ENCODE measurements around the gene CTSH. TPM values are rescaled to one million over a fixed set of nuclear protein-coding genes. Genes with fewer than 3 reads are reported as not detected.
A peak's percentile ranks its signal among the peaks of the same experiment; 100 is the strongest.

The CTSH gene
- total and polyA plus RNA-seq, 7 donors = 16.0 to 52.6 (median 29.7) TPM

DNA sequence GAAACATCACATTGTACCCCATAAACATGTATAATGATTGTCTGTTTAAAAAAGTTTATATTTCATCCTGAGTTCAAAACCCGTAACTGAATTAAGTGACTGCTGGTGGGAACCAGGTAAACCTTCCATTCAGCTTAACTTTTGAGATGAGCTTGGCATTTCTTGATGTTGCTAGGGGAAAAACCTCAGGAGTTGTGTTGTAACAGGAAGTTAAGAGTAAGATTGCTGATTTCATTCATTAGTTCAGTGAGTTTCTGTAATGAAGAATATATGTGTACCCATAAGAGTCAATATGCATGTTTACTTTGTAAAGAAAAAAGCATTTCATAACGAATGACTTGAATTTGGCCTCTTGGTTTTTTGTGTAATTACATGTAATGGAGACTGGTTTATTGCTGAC is 32.5 kb downstream of the CTSH start:
- no peak overlapping the region for H3K27ac ChIP-seq
- DNase-seq = no peak
- no peaks in the 10 kb centered on the region for H3K4me1 ChIP-seq
- peaks cover 2 to 71% of the 10 kb centered on the region in 2 donors for H3K36me3 ChIP-seq (ENCODE audit: insufficient read depth in 1 of 2, low read depth in 1 of 2)
- H3K4me3 ChIP-seq = no peak overlapping the region
- TF ChIP-seq, protein P1, sequence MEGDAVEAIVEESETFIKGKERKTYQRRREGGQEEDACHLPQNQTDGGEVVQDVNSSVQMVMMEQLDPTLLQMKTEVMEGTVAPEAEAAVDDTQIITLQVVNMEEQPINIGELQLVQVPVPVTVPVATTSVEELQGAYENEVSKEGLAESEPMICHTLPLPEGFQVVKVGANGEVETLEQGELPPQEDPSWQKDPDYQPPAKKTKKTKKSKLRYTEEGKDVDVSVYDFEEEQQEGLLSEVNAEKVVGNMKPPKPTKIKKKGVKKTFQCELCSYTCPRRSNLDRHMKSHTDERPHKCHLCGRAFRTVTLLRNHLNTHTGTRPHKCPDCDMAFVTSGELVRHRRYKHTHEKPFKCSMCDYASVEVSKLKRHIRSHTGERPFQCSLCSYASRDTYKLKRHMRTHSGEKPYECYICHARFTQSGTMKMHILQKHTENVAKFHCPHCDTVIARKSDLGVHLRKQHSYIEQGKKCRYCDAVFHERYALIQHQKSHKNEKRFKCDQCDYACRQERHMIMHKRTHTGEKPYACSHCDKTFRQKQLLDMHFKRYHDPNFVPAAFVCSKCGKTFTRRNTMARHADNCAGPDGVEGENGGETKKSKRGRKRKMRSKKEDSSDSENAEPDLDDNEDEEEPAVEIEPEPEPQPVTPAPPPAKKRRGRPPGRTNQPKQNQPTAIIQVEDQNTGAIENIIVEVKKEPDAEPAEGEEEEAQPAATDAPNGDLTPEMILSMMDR (IDR thresholded peaks at IDR 0.05) = no peak
- no peaks in the 10 kb centered on the region for H3K9me3 ChIP-seq
- intact Hi-C loops (cut with DNase I) = loop anchor here in 1 of 2 donors (10.0 kb wide), 1 partner anchor 272 kb away; no protein-coding TSS in a partner anchor
- 89 to 96% (median 90%) methylated on average over 2 of the region's 2 CpGs for WGBS, 3 donors
- H3K27me3 ChIP-seq (ENCODE audit: insufficient read depth in 3 of 3, low read length in 2 of 3) = no peaks in the 10 kb centered on the region
- no peak for ATAC-seq

GRCh38 chr15:78910271-78910670 is 34.6 kb downstream of the CTSH start:
- no peak overlapping the region for H3K27ac ChIP-seq
- no peaks in the 10 kb centered on the region for H3K27me3 ChIP-seq (ENCODE audit: insufficient read depth in 3 of 3, low read length in 2 of 3)
- intact Hi-C loops (cut with DNase I) = loop anchor here in 1 of 2 donors (10.0 kb wide), 1 partner anchor 275 kb away; no protein-coding TSS in a partner anchor
- no peaks in the 10 kb centered on the region for H3K9me3 ChIP-seq
- H3K4me1 ChIP-seq = peaks cover 14% of the 10 kb centered on the region
- WGBS, 3 donors = 79 to 82% (median 80%) methylated on average over 7 of the region's 7 CpGs
- H3K36me3 ChIP-seq (ENCODE audit: insufficient read depth in 1 of 2, low read depth in 1 of 2) = peaks cover 0 to 85% of the 10 kb centered on the region in 2 donors
- DNase-seq = no peak
- no peak overlapping the region for H3K4me3 ChIP-seq
- no peak for ATAC-seq
- TF ChIP-seq, protein P1 (IDR thresholded peaks at IDR 0.05) = no peak

- TF ChIP-seq, protein P1 (IDR thresholded peaks at IDR 0.05) = peak; percentile 58
- peaks cover 0 to 88% of the 10 kb centered on the region in 2 donors for H3K36me3 ChIP-seq (ENCODE audit: insufficient read depth in 1 of 2, low read depth in 1 of 2)
- H3K27me3 ChIP-seq (ENCODE audit: insufficient read depth in 3 of 3, low read length in 2 of 3) = no peaks in the 10 kb centered on the region
- WGBS, 3 donors = 54 to 59% (median 59%) methylated on average over 5 of the region's 5 CpGs
- H3K27ac ChIP-seq = no peak overlapping the region
- no peak overlapping the region for H3K4me3 ChIP-seq
- intact Hi-C loops (cut with DNase I) = loop anchor here (2.0 to 10.0 kb wide), 3 partner anchors 69 to 275 kb away; no protein-coding TSS in a partner anchor
- DNase-seq (no peak), ATAC-seq (peak; percentile 30 to 54 (median 50))
- H3K9me3 ChIP-seq = no peaks in the 10 kb centered on the region
- H3K4me1 ChIP-seq = peaks cover 14% of the 10 kb centered on the region
Observed at GRCh38 chr15:78909791-78910228, 35.0 kb downstream of the CTSH start.

DNA sequence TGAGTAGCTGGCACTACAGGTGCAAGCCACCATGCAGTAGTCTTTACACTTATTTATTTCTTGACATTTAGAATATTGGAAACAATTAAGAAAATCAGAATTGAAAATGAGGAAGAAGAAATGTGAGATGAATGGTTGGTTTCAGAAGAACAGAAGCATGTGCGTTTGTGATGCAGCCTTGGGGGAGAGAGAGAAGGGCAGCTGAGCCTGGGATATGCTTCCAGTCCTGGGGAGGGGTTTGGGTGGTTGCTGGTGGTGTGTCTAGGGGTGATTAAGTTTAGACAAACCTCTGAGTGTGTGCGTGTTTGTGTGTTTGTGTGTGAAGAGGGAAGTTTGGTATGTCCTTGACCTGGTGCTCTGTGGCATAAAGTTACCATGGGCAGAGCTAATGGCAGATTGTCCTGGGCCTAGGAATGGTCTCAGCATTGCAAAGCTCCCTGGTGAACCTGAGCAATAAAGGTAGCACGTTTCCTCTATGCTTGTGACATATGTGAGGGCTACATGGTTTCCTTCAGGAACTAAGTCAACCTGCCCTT is 35.6 kb downstream of the CTSH start:
- intact Hi-C loops (cut with DNase I) = loop anchor here in 1 of 2 donors (2.0 kb wide), 2 partner anchors 70 to 276 kb away; no protein-coding TSS in a partner anchor
- Histone ChIP-seq H3K4me3 (no peak overlapping the region), H3K27me3 (ENCODE audit: insufficient read depth in 3 of 3, low read length in 2 of 3) (no peaks in the 10 kb centered on the region), H3K9me3 (no peaks in the 10 kb centered on the region), H3K4me1 (peaks cover 14% of the 10 kb centered on the region), H3K27ac (no peak overlapping the region), H3K36me3 (ENCODE audit: insufficient read depth in 1 of 2, low read depth in 1 of 2) (peaks cover 0 to 94% of the 10 kb centered on the region in 2 donors)
- 67 to 80% (median 69%) methylated on average over 3 of the region's 3 CpGs for WGBS, 3 donors
- ATAC-seq (no peak), DNase-seq (no peak)
- TF ChIP-seq, protein P1 (IDR thresholded peaks at IDR 0.05) = no peak
